A549 (cell line): ENCODE measurements around the gene SCGB1A1.

Source experiments
- CTCF ChIP-seq: fragments of >200 bp; sonication (Bioruptor Twin); formaldehyde crosslinking; IDR thresholded peaks from 3 replicates; pipeline ENCODE4 v1.5.1; 2016
- ESRRA ChIP-seq: fragments of 150-350 bp; IDR thresholded peaks from 2 replicates; pipeline ENCODE4 v1.6.1; 2014; ENCODE audit warnings: mild to moderate bottlenecking, low read length, borderline replicate concordance
- USF2 ChIP-seq: fragments of 450-650 bp; IDR thresholded peaks from 2 replicates; pipeline ENCODE4 v1.6.1; 2014; ENCODE audit warnings: antibody characterized with exemption

- no peak for TF ChIP-seq CTCF
- TF ChIP-seq USF2: no peak
- no peak for TF ChIP-seq ESRRA
These were observed 43.7 kb downstream of the SCGB1A1 start for GRCh38 chr11:62462508-62462892.
